ENCODE data around the gene PRICKLE2. TPM values are rescaled to one million over a fixed set of nuclear protein-coding genes. Genes with fewer than 3 reads are reported as not detected.

The PRICKLE2 gene
- polyA plus RNA-seq, 2 of the 4 experiments (the other 2 are of a cell fraction) = 5.3 to 6.3 TPM

DNA sequence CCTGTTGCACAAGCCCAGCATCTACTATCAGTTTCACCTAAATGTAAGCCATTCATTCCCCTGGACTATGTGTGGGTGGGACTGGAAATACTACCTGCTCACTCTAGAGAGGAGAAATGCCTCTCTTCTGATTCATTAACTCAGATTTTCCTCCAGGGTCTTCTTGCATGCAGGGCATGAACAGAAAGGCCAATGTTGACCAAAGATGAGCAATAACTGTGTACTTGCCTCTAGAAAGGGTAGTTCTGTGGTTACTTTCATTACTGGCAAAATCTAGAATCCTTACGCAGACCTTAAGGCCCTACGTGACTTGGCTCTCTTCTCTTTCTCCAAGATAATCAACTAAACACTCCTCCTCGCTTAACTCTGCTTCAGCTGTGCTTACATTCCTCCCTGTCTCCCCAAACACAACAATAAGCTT, 120.6 kb downstream of the PRICKLE2 start:
- DNase-seq (ENCODE audit: low read depth in 1 of 2, low spot score in 1 of 2) (peak in 1 of 2 experiments; percentile 13), FAIRE-seq (no peak), ATAC-seq (peak; percentile 24 to 61; a peak in 2 of 6 replicates)
- no peaks in the 10 kb centered on the region for H3K9me3 ChIP-seq
- TF ChIP-seq MAFK (IDR thresholded peaks at IDR 0.05; ENCODE audit: partially characterized antibody) (no peak), HES2 (IDR thresholded peaks at IDR 0.05) (no peak), ZSCAN20 (CRISPR knock-in tag; IDR thresholded peaks at IDR 0.05) (no peak), HEYL (CRISPR knock-in tag; IDR thresholded peaks at IDR 0.05) (no peak), RFX5 (IDR thresholded peaks at IDR 0.05) (no peak), NPAS2 (CRISPR knock-in tag; IDR thresholded peaks at IDR 0.05; ENCODE audit: borderline replicate concordance) (no peak), MAX (IDR thresholded peaks at IDR 0.05) (no peak), JUNB (IDR thresholded peaks at IDR 0.05) (no peak), ZC3H11A (IDR thresholded peaks at IDR 0.05) (no peak), RNF2 (IDR thresholded peaks at IDR 0.05; ENCODE audit: borderline replicate concordance, low read depth) (no peak), TFCP2L1 (CRISPR knock-in tag; IDR thresholded peaks at IDR 0.05) (no peak), CTCF (IDR thresholded peaks at IDR 0.05) (no peak), EP300 (IDR thresholded peaks at IDR 0.05) (no peak), PHF8 (IDR thresholded peaks at IDR 0.05; ENCODE audit: borderline replicate concordance, low read depth) (no peak), HOXB13 (CRISPR knock-in tag; IDR thresholded peaks at IDR 0.05; ENCODE audit: low read depth) (no peak), HOXA7 (CRISPR knock-in tag; IDR thresholded peaks at IDR 0.05) (no peak), RAD21 (conservative IDR thresholded peaks at IDR 0.05 in 1 of 2, IDR thresholded peaks at IDR 0.05 in 1 of 2) (no peak), ESRRA (IDR thresholded peaks at IDR 0.05; ENCODE audit: borderline replicate concordance, low read length) (no peak), ZFP36 (IDR thresholded peaks at IDR 0.05; ENCODE audit: borderline replicate concordance, partially characterized antibody) (no peak)
- TF ChIP-seq, protein P1, sequence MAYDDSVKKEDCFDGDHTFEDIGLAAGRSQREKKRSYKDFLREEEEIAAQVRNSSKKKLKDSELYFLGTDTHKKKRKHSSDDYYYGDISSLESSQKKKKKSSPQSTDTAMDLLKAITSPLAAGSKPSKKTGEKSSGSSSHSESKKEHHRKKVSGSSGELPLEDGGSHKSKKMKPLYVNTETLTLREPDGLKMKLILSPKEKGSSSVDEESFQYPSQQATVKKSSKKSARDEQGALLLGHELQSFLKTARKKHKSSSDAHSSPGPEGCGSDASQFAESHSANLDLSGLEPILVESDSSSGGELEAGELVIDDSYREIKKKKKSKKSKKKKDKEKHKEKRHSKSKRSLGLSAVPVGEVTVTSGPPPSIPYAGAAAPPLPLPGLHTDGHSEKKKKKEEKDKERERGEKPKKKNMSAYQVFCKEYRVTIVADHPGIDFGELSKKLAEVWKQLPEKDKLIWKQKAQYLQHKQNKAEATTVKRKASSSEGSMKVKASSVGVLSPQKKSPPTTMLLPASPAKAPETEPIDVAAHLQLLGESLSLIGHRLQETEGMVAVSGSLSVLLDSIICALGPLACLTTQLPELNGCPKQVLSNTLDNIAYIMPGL (CRISPR knock-in tag; IDR thresholded peaks at IDR 0.05; ENCODE audit: borderline replicate concordance) = no peak
- H3K27ac ChIP-seq = peak overlapping the region; percentile 44 to 69; a peak in 4 of 6 replicates
- POLR2A ChIA-PET = no interaction called here
- no peak overlapping the region for H3K4me3 ChIP-seq
- H3K4me2 ChIP-seq = peak overlapping the region; percentile 46; the same call in 2 of the 3 replicates
- CTCF ChIA-PET = interaction anchor here (1.0 to 1.7 kb wide), 3 partner anchors 31 to 380 kb away, joined by 3 to 6 read pairs (median 5); no protein-coding TSS in a partner anchor
- WGBS (ENCODE audit: missing lambda C conversion rate) = 71% methylated on average over 3 of the region's 3 CpGs
- H3K4me1 ChIP-seq = peaks cover 32% of the 10 kb centered on the region

DNA sequence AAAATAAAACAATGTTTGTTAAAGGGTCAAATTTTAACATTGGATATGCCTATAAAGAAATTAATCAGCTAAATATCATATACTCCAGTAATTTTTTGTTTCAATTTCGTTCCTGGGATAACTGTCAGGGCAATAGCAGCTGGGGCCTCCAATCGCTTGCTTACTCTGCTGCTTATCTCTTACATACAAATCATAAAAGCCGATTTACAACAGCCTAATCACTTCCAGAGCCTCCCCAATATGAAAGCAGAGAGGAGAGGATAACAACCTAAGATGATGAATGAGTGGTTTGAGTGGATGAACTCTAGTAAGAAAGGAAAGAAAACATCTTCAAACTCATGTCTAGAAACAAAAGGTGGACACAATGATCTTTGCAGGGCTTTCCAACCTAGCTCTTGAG, 121.3 kb downstream of the PRICKLE2 start:
- no peak for ATAC-seq
- TF ChIP-seq NFE2L2 (conservative IDR thresholded peaks at IDR 0.05; ENCODE audit: low read length) = no peak
- no peak for TF ChIP-seq TP53 (CRISPR knock-in tag; IDR thresholded peaks at IDR 0.05)
- TF ChIP-seq, protein P2, sequence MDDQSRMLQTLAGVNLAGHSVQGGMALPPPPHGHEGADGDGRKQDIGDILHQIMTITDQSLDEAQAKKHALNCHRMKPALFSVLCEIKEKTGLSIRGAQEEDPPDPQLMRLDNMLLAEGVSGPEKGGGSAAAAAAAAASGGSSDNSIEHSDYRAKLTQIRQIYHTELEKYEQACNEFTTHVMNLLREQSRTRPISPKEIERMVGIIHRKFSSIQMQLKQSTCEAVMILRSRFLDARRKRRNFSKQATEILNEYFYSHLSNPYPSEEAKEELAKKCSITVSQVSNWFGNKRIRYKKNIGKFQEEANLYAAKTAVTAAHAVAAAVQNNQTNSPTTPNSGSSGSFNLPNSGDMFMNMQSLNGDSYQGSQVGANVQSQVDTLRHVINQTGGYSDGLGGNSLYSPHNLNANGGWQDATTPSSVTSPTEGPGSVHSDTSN (IDR thresholded peaks at IDR 0.05) = no peak

More for the DNA sequence above, 121.3 kb downstream of the PRICKLE2 start:
- FAIRE-seq (no peak), DNase-seq (ENCODE audit: low read depth in 1 of 2, low spot score in 1 of 2) (no peak)
- Histone ChIP-seq H3K4me2 (peak overlapping the region; percentile 46; the same call in 1 of the 3 replicates), H3K27ac (peak overlapping the region in 1 of 2 experiments; percentile 69; a peak in 4 of 6 replicates), H3K4me1 (peaks cover 27% of the 10 kb centered on the region), H3K9me3 (no peaks in the 10 kb centered on the region), H3K4me3 (no peak overlapping the region)
- POLR2A ChIA-PET = no interaction called here
- WGBS (ENCODE audit: missing lambda C conversion rate) = 83% methylated on average over 3 of the region's 3 CpGs
- CTCF ChIA-PET = interaction anchor here (1.0 kb wide), 1 partner anchor 32 kb away, joined by 3 read pairs; no protein-coding TSS in a partner anchor
